GM18505 (cell line): Measurements from ENCODE around the gene MLST8.
A peak's percentile ranks its signal among the peaks of the same experiment; 100 is the strongest.

Experiments used
- ATAC-seq: cut with Tn5 transposase; IDR thresholded peaks from one replicate; pipeline ENCODE4 v1.9.1; 2021; ENCODE audit not compliant: unreplicated experiment
- POLR2A ChIP-seq: IDR thresholded peaks from 4 replicates; pipeline ENCODE4 v1.6.1; 2011; ENCODE audit warnings: borderline replicate concordance; ENCODE audit not compliant: insufficient read depth, insufficient read length; ENCODE audit errors: extremely low read depth

Gene MLST8, protein sequence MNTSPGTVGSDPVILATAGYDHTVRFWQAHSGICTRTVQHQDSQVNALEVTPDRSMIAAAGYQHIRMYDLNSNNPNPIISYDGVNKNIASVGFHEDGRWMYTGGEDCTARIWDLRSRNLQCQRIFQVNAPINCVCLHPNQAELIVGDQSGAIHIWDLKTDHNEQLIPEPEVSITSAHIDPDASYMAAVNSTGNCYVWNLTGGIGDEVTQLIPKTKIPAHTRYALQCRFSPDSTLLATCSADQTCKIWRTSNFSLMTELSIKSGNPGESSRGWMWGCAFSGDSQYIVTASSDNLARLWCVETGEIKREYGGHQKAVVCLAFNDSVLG

DNA sequence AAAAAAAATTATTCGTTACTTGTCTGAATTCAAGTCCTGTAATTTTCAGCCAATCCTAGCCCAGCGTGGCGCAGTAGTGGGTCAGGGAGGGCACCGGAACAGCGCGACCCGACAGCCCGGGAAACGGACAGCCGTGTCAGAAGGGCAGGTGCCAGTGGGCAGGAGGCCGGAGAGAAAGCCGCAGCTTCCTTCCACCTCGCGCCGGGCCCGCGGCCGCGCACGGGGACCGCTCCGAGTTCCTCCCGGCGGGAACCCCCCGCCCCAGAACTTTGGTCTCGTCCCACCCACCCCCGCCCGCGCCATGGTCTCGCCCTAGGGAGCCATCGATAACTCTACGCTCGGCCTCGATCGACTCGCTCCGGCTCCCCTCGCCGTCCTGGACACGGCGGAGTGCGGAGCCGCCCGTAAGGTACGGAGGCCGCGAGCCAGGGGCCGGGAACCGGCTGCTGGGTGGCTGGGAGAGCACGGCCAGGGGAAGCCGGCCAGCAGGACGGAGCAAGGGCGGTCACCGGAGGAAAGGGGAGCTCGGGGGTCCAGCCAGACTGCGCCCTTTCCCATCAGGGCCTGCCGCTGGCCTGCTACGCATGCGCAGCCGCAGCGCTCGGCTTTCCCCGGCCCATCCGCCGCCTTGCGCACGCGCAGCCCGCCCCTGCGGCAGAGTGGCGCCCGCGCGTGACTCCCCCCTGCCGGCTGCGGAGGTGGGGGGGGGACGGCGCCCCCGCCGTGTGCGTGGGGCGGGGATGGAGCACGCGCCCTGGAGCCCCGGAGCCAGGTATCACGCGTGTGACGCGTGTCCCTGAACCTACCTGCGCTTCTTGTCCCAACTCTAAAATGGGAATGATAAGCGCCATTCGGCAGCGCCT lies at the start of gene MLST8:
Gene MLST8 (plus strand): TSS at position 351 of the 863 bp plus-strand sequence. CDS start 632 bp downstream, outside the sequence.
- peak; percentile 75 for ATAC-seq
- peak; percentile 93 for TF ChIP-seq POLR2A

- no peak for TF ChIP-seq POLR2A
- no peak for ATAC-seq
Observed at GRCh38 chr16:2155977-2156848, 49.0 kb upstream of the MLST8 start.

DNA sequence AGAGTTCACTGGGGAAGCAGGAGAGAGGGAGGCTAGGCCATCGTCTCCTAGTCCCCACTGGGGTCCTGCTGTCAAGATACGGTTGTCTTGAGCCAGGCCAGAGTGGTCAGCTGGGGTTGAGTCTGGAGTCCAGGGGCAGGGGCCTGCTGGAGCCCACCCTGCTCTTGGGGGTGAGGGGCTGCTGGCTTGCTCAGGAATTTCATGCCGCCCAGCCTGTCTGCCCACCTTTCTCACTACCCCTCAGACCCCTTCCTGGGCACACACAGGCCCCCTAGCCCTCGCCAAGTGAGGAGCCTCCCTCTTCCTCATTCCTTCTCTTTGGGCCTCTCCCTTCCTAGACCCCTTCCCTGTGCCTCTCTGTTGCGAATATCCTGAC lies 48.4 kb upstream of the MLST8 start:
- TF ChIP-seq POLR2A = no peak
- ATAC-seq = no peak

DNA sequence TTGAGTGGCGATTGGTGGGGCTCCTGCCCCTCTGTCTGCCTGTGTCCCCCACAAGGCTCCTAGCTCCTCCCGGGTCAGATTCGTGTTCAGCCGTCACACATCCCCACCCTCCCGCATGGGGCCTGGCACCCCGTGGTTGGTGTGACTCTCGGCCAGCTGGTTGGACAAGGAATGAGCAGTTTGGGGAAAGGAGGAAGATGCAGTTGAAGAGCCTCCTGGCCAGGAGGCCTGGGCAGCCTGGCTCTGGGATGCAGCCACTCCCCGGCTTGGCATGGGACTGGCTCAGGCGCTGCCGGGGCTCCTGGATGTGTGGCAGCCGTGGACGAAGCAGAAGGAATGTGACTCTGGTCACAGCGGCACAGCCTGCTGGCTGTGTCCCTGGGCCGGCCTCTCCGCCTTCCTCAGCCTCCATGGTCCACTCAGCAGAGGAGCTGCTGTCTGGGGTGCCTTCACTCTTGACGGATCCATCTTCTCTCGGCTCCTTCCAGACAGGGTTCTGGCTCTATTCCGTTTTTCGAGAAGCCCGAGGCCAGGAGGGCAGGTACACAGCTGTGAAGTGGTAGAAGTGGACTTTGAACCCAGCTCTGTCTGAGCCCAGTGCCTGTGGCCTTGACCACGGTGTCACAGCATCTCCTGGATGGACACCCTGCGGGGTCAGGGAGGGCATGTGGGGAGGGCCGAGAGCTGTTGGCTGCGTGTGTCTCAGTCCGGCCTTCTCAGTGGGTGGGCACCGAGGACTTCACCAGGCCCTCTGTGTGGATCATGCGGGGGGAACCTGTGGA lies 47.6 kb upstream of the MLST8 start:
- ATAC-seq = no peak
- no peak for TF ChIP-seq POLR2A

DNA sequence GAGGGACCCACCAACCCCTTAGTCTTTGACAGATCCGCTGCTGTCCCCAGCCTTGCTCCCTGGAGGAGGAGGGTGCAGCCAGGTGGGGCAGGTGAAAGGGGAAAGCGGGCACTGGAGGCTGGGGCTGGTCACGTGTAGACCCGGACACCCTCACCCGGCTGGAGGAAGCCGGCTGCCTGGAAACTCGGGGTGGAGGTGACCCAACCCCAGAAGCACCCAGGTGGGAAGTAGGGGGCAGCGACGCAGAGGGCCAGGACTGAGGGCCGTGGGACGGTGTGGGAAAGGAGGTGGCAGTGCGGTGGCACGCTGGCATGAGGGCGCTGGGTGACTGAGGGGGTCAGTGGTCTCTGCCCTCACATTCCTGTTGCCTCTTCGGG lies 47.0 kb upstream of the MLST8 start:
- TF ChIP-seq POLR2A = no peak

DNA sequence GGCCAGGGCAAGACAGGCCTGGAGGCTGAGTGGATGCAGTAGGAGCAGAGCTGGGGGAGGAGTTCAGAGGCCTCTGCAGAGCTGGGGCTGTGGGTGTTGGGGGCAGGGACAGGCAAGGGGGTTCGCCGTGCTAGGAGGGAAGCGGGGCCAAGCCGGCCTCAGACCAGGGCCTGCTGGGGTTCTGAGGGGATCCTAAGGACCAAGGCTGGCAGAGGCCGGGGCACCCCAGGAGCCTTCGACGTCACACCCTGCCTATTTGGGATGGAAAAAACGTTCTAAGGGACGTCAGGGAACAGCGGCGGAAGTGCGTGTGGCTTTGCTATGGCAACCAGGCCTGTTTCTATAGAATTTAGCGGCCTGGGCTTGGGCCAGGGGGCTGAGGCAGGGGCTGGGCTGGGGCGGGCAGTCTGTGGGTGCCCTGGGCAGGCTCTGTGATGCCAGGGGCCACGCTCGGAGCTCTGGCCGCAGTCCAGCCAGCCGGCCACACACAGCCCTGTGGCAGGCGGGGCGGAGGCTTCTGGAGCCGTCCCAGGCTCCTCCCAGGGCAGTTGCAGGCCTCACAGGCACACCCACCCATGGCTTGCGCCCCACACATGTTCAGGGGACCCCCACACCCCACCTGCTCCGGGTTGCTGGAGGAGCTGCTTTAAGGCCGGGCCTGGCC lies 45.9 kb upstream of the MLST8 start:
- no peak for TF ChIP-seq POLR2A
- no peak for ATAC-seq

More for the DNA sequence above, 47.0 kb upstream of the MLST8 start:
- ATAC-seq = no peak

- no peak for TF ChIP-seq POLR2A
- no peak for ATAC-seq
Observed at GRCh38 chr16:2160915-2161551, 44.2 kb upstream of the MLST8 start.

GRCh38 chr16:2161911-2162310 lies 43.3 kb upstream of the MLST8 start:
- ATAC-seq = no peak
- no peak for TF ChIP-seq POLR2A

GRCh38 chr16:2162676-2163118 lies 42.6 kb upstream of the MLST8 start:
- no peak for ATAC-seq
- no peak for TF ChIP-seq POLR2A

GRCh38 chr16:2163211-2163881 lies 41.9 kb upstream of the MLST8 start:
- no peak for ATAC-seq
- TF ChIP-seq POLR2A = no peak

- no peak for TF ChIP-seq POLR2A
- ATAC-seq = no peak
Observed at GRCh38 chr16:2165861-2166260, 39.4 kb upstream of the MLST8 start.
